ENCODE data around the gene ARCN1.

Gene ARCN1

GRCh38 chr11:118623269-118623655 is 51.1 kb downstream of the ARCN1 start:
- DNase-seq: no peak

DNA sequence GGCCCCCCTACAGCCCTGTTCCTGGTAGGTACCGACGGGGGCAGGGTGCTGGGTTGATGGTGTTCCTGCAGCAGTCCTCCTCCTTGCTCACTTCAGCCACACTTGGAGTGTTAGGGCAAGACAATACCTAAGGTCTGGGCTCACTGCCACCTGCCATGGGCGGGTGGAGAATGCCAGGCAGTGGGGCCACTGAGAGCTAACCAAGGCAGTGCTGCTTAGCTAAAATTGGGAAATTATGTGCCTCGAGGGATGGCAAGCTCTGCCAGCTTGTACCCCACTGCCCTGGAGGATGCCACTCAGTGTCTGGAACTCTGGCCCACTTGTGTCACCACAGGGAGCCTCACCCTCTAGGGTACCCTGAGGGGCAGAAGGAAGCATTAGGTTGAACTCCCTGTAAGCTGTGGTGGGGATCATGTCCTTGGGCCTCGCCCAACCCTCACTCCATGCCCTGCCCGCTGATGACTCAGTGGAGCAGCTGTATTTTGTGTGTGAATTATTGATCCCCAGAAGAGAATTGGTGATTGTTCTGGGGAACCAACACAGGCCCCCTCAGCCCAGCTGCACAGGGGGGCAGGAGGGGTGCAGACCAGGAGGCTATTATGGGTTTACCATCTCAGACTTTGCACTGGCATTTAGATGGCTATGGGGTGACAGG is 53.0 kb downstream of the ARCN1 start:
- DNase-seq: no peak

DNA sequence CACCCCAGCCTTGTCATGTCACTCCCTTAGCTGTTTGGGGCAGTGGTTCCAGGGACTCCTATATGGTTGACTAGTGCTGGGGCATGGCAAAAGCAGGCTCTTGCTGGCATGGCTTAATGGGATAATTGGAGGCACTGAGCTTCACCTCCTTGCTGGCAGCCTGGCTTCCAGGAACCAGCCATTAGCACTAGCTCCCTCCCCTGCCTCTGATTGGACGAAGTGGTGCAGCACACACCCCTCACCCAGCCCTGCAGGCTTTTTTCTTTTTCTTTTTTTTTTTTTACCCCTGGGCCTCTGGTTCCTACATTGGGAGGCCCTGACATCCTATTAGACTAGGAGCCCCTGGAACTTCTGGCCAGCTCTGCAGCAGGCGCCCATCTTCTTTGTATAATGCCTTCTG is 53.8 kb downstream of the ARCN1 start:
- DNase-seq: no peak

- no peak for DNase-seq
These were observed 55.4 kb downstream of the ARCN1 start for GRCh38 chr11:118627566-118627965.

DNA sequence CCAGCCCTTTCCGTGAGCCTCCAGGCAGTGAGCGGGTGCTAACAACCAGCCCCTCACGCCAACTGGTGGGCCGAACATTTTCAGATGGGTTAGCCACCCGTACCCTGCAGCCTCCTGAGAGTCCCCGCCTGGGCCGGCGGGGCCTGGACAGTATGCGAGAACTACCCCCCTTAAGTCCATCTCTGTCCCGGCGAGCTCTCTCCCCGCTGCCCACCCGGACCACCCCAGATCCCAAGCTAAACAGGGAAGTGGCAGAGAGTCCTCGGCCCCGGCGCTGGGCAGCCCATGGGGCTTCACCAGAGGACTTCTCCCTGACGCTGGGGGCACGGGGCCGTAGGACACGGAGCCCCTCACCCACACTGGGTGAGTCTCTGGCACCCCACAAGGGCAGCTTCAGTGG is 55.8 kb downstream of the ARCN1 start:
- DNase-seq: no peak

DNA sequence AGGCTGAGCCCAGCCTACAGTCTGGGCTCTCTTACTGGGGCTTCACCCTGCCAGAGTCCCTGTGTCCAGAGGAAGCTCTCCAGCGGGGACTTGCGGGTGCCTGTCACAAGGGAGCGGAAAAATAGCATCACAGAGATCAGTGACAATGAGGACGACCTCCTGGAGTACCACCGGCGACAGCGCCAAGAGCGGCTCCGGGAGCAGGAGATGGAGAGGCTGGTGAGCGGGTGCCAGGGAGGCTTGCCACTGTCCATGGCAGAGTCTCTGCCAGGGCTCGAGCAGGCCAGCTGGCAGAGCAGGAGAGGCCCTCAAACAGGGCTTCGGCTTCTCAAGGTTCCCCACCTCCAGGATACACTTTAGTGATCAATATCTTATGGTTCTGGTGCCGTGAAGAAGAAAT is 56.2 kb downstream of the ARCN1 start:
- DNase-seq: no peak

DNA sequence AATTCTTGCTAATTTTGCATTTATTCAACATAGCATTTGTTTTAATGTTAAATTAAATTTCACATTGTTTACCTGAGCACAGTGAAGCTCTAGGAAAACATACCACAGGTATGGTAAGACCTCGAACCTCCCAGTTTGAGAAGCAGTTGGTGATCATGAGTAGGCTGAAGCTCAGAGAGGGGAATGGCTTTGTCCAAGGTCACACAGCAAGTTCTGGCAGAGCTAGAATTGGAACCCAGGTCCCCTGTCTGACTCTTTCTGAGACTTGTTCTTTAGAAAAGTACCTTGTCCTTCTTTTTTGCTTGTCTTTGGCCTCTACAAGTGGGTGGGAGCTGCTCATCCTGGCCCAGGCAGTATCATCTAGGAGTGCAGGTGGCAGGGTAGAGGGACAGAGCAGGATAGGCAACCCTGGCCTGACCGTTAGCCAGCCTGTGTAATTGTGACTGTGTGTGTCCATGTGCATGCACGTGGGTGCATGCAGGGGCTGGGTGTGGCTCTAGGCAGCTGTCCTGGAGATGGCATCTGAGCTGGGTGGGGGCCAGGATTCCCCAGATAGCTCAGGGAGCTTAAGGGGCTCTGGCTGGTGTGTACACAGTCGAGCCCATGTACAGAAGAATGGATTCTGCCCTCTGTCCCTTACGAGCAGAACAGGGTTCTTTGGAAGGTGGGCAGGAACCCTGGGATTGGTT is 56.8 kb downstream of the ARCN1 start:
- DNase-seq: no peak

DNA sequence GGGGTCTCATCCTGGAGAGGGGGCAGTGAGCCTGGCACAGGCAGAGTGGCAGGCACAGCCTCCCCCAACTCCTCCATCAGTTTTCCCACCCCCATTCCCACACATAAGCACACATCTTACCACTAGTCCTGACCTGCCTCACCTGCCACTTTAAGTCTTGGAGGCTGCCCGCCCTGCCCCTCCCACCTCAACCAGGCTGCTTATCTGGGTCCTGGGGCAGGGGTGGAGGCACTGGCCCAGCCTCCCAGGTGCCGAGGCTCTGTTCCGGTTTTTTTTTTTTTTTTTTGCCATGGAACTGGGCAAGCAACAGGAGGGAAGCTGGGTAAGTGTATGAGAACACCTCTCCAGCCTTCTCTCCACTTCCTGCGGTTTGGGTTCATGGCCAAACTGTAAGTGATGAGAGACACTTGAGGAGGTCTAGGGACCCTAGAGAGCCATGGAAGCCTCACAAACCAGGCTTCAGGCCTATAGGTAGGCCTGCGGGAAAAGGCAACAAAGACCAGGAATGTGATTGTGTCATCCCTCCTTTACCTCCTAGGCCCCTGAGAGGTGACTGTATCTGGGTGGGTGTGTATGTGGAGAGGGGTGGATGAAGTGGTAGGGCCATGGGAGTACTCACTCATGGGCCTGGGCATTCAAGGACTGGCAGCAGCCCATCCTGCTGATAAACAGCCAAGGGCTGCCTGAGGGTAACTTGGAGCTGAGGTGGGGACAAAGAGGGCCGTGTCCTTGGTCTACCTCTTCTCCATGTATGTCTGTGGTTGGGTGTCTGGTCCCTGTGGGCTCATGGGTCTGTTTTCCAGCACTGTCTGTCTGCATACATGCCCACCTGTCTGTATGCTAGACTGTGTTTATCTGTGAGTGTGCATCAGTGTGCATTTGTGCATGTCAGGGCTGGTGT is 57.8 kb downstream of the ARCN1 start:
- no peak for DNase-seq

GRCh38 chr11:118631142-118631909 is 59.1 kb downstream of the ARCN1 start:
- no peak for DNase-seq

- no peak for DNase-seq
These were observed 60.5 kb downstream of the ARCN1 start for GRCh38 chr11:118632577-118633318.

GRCh38 chr11:118633319-118633690 is 61.1 kb downstream of the ARCN1 start:
- no peak for DNase-seq

DNA sequence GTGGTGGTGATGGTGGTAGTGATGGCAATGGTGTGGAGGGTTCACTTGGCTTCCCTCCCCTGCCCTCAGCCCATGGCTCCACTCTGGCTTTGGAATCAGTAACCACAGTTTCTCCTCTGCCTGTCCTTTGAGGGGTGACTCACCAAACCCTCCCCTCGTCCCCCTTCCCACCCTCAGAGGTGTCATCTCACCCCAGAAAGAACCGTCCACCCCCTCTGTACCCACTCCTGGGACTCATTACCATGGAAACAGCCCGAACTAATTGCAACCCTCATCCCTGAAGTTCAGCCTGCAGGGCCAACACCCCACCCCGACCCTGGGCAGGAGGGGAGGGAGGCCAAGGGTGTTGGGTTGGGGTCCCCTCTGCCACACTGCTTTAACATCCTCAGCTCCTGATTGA is 61.8 kb downstream of the ARCN1 start:
- no peak for DNase-seq

DNA sequence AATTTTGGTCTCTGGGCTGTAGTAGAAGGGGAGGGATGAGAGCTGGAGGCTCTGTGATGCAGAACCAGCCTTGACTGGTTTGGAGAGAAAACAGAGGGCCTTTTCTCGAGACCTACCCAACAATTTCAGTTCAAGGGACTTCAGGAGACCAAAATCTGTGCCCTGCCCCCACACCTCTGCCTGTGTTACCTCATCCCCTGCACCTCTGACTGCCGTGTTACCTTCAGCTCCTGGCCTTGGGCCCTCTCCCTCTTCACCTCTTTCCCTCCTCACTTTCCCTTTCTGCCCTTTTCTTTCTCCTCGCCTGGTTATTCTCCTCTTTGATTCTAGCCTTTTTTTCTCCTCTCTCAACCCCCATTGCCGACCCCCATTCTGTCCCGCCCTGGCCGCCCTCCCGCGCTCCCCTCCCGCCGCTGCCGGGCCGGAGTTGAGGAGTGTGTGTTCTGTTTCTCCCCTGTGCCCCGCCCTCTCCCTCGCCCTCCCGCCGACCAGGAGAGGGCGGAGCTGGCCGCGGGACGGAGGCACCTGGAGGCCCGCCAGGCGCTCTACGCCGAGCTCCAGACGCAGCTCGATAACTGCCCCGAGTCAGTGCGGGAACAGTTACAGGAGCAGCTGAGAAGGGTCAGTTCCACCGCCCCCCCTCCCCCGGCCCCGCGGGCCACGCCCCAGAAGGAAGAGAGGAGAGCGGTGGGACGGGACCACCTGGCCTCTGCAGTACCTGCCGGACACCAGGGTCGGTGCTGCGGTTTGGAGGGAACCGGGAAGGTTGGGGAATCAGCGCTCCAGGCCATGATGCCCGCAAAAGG is 62.4 kb downstream of the ARCN1 start:
- no peak for DNase-seq

DNA sequence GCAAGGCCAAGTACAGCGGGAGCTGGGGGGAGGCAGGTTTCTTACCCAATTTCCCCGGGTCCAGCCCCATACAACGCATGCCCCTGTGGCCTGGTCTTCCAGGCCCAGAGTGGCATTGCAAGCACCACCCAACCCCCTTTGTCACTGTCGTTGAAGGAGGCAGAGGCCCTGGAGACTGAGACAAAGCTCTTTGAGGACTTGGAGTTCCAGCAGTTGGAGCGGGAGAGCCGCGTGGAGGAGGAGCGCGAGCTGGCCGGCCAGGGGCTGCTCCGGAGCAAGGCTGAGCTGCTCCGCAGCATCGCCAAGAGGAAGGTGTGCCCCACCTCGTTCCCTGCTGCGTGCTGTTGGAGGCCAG is 63.0 kb downstream of the ARCN1 start:
- no peak for DNase-seq

- DNase-seq: no peak
These were observed 63.4 kb downstream of the ARCN1 start for GRCh38 chr11:118635642-118636041.

- DNase-seq: no peak
These were observed 64.5 kb downstream of the ARCN1 start for GRCh38 chr11:118636569-118637290.

GRCh38 chr11:118638726-118639125 is 66.5 kb downstream of the ARCN1 start:
- DNase-seq: no peak

DNA sequence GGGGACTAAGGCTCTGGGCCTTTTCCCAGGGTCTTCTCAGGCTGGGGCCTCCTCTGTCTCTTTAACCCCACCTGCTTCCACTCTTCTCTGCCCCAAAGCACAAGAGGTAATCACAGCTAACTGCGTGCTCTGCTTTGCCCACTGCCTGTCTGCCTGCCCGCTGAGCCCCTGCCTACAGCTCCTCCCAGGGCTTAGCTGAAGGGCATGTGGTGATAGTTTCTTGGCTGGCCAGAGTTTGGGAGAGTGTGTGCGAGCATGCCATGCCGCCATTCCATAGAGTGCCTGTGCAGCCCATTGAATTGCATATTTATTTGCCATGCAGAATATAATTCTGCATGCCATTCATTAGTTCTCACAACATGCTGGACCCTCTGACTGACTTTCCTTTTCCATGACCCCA is 67.7 kb downstream of the ARCN1 start:
- no peak for DNase-seq

DNA sequence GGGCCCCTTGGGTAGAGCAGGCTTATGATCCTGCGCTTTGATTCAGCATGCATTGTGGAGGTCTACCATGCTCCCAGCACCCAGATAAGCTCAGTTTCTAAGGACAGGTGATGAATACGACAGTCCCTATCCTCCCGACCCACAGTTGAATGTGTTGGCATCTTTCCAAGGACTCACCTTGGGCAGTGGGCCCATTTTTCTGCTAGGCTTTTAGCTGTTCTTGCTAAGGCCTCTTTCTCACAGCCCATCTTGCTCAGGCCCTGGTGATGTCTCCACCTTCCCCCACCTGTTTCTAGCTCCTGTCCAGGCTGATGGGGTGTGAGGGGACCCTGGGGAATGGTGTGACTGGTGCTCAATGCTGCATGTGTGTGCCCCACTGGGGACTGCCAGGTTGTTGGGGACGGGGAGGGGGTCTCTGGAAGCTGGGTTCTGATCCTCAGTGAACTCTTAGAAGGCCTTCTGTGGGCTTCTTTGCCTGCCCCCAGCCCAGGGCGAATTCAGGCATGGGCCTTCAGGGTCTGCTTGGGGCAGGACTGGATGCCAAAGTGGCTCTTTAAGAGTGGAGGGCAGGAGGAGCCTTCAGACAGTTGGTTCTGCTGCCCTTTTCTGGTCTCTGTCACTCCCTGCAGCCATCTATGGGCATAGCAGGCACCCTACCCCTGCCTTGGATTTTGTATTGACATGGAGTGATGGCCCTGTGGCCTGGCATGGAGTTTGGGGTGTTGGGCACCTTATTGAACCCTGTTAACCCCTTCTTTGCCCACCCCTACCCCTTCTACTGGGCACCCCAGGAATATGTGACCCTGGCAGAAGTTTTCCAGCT is 68.3 kb downstream of the ARCN1 start:
- no peak for DNase-seq
